H1 (cell line): ENCODE measurements around the gene EN2. TPM values are rescaled to one million over a fixed set of nuclear protein-coding genes. Genes with fewer than 3 reads are reported as not detected.

Source experiments
- GABPA ChIP-seq: IDR thresholded peaks from 2 replicates; pipeline ENCODE4 v1.6.1; 2011; ENCODE audit warnings: mild to moderate bottlenecking, low read length, moderate library complexity, borderline replicate concordance; ENCODE audit not compliant: insufficient read depth
- HDAC2 ChIP-seq, 2 experiments: fragments of 300-600 bp in 1 of 2; sonication (generic) in 1 of 2; IDR thresholded peaks; 2 replicates each; pipeline ENCODE4 v1.6.1; 2011 to 2012; ENCODE audit warnings: low read depth in 2 of 2, low read length in 2 of 2, mild to moderate bottlenecking in 2 of 2, moderate library complexity in 2 of 2, borderline replicate concordance in 1 of 2, inconsistent platforms in 1 of 2
- HDAC6 ChIP-seq: IDR thresholded peaks from one replicate; pipeline ENCODE4 v1.7.1; 2012; ENCODE audit warnings: low read depth, mild to moderate bottlenecking, inconsistent platforms, low read length, moderate library complexity
- TAF1 ChIP-seq: IDR thresholded peaks from 2 replicates; pipeline ENCODE4 v1.6.1; 2011; ENCODE audit warnings: mild to moderate bottlenecking, low read depth, low read length
- polyA plus RNA-seq, 7 experiments: library from polyadenylated mRNA; depleted of rRNA in 3 of 7; stranded (reverse) in 5 of 7; unstranded in 2 of 7; fragments of >200 nt in 5 of 7; fragments of 200-250 nt in 2 of 7; gene quantifications; 1 replicate in 5 of 7; 2 replicates in 1 of 7; 4 replicates in 1 of 7; pipeline versions ENCODE4 v1.2.1 to v1.2.3, GENCODE V29; 2011 to 2013; ENCODE audit warnings: missing spikeins in 2 of 7, mixed read lengths in 2 of 7
- total RNA-seq: library from RNA; stranded (reverse); fragmentation: NEBNext Ultra II Directional; extraction: Animal tissue kit (Norgen Biotek cat#: 25700); gene quantifications from 2 replicates; pipeline ENCODE4 v1.2.1, GENCODE V29; 2021

Gene EN2
- total and polyA plus RNA-seq, 2 of the 8 experiments (the other 6 are each of a cell fraction or from before 2014, with no cell fraction given): not detected

DNA sequence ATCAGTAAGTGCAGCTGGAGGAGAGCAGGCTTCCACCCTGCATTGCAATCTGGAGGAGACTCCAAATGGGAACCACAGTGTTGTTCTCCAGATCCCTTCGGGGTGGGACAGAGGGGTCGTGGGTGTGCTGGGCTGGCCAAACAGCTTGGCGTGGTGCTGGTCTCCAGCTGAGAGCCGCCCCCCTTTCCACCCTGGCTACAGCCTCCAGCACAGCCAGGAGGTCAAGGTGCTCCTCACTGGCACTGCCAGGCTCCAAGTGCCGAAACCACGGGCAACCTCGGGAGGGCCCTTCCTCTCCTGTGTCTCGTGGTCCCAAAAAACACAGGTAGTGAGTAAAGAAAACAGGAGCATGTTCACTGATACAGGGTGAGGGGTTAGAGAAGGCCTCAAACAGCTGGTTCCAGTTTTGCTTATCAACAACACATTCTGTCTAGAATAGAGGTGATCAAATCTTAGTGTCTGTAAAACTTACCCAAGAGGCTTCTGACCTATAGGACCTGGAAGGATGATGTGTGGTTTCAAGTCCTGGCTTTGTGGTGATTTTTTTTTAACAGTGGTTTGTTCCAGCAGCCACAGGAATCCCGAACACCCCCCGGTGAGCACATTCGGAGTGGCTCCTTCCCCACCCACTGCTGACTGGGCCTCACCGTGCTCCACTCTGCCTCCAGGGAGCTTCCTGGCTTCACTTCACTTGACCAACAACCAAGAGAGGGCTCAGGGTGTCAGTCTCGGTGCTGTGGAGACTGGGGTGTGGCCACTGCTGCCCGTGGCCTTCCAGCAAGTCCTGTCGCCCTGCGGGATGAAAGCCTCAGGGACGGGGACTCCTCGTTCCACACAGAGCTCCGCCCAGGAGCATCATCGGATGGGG is 31.2 kb upstream of the EN2 start (continued):
- no peak for TF ChIP-seq HDAC2 (IDR thresholded peaks at IDR 0.05; ENCODE audit: borderline replicate concordance in 1 of 2, low read depth in 2 of 2, low read length in 2 of 2)
- TF ChIP-seq GABPA: no peak
- no peak for TF ChIP-seq HDAC6
- no peak for TF ChIP-seq TAF1
